HepG2 (cell line): ENCODE results near the gene GALK2. TPM values are rescaled to one million over a fixed set of nuclear protein-coding genes. Genes with fewer than 3 reads are reported as not detected.

Experiments
- ATAC-seq: fragments of 200-7000 bp; cut with Tn5 transposase; 3 replicates; pipeline ENCODE4 v1.9.1; 2020; ENCODE audit warnings: mild to moderate bottlenecking, moderate library complexity
- BruUV-seq: library from RNA; stranded (reverse); fragments of 400-500 nt; replicated peaks from 2 replicates; lab custom pipeline; 2021; lab: Mats Ljungman, UMichigan
- CTCF ChIA-PET: fragments of 300-600 bp; formaldehyde crosslinking; extraction: SDS; loops from one replicate; lab custom pipeline; 2021; ENCODE audit warnings: low total read pairs, inconsistent platforms, low intra/inter-chr PET ratio; lab: Yijun Ruan, JAX
- POLR2A ChIA-PET: fragments of 350-600 bp; sonication (Branson Sonifier 250); formaldehyde crosslinking; loops from one replicate; lab custom pipeline; 2020; ENCODE audit warnings: antibody characterized with exemption, inconsistent platforms; lab: Yijun Ruan, JAX
- DNase-seq: peaks from one replicate; pipeline ENCODE4 v3.0.0-alpha.2; 2015; ENCODE audit warnings: low spot score
- FAIRE-seq: peaks from 3 replicates; lab custom pipeline; 2011; peaks lifted over from hg19 to GRCh38; lab: Jason Lieb, UNC
- H2AFZ ChIP-seq: one replicate; pipeline ENCODE4 v1.6.1; 2011; ENCODE audit warnings: low read length, inconsistent platforms
- H3K27ac ChIP-seq: fragments of 300-600 bp; 3 replicates; pipeline ENCODE4 v1.8.0; 2011; ENCODE audit warnings: mixed run types, mild to moderate bottlenecking, mixed read lengths, low read length, inconsistent platforms; ENCODE audit not compliant: insufficient read depth; ENCODE audit errors: extremely low read length
- H3K27me3 ChIP-seq, 2 experiments: fragments of 200-600 bp in 1 of 2; 2 replicates in 1 of 2; 3 replicates in 1 of 2; pipeline versions ENCODE4 v1.6.0 to v1.8.0; 2011; ENCODE audit warnings: low read length in 2 of 2, mild to moderate bottlenecking in 2 of 2, moderate library complexity in 2 of 2, inconsistent platforms in 1 of 2; ENCODE audit not compliant: insufficient read depth in 2 of 2, control insufficient read depth in 1 of 2
- H3K36me3 ChIP-seq, 2 experiments: fragments of 200-600 bp in 1 of 2; replicated peaks in 1 of 2; 2 replicates in 1 of 2; 3 replicates in 1 of 2; pipeline versions ENCODE4 v1.5.1 to v1.8.0; 2011; ENCODE audit warnings: low read length in 2 of 2, inconsistent platforms in 1 of 2; ENCODE audit not compliant: insufficient read depth in 2 of 2, control insufficient read depth in 1 of 2
- H3K4me1 ChIP-seq: 2 replicates; pipeline ENCODE4 v1.5.1; 2012; ENCODE audit warnings: low read length, inconsistent platforms; ENCODE audit not compliant: insufficient read depth
- H3K4me2 ChIP-seq: 2 replicates; pipeline ENCODE4 v1.6.0; 2011; ENCODE audit warnings: low read depth, low read length, inconsistent platforms
- H3K4me3 ChIP-seq, 3 experiments: fragments of 200-600 bp in 1 of 3; sonication (generic), shearing (Covaris generic) in 1 of 3; replicated peaks in 1 of 3; 2 replicates each; pipeline ENCODE4 v1.5.1; 2011 to 2016; ENCODE audit warnings: low read length in 3 of 3, inconsistent platforms in 2 of 3, low read depth in 2 of 3, mild to moderate bottlenecking in 2 of 3, control low read depth in 1 of 3, mixed read lengths in 1 of 3; ENCODE audit not compliant: insufficient read depth in 1 of 3
- H3K79me2 ChIP-seq: one replicate; pipeline ENCODE4 v1.6.1; 2011; ENCODE audit warnings: low read length, inconsistent platforms; ENCODE audit not compliant: insufficient read depth
- H3K9ac ChIP-seq: 2 replicates; pipeline ENCODE4 v1.6.0; 2011; ENCODE audit warnings: mild to moderate bottlenecking, low read depth, low read length, inconsistent platforms; ENCODE audit not compliant: insufficient read depth
- H3K9me3 ChIP-seq: 2 replicates; pipeline ENCODE4 v1.5.1; 2012; ENCODE audit warnings: mild to moderate bottlenecking, low read length
- H4K20me1 ChIP-seq: 2 replicates; pipeline ENCODE4 v1.6.0; 2011; ENCODE audit warnings: inconsistent platforms, mild to moderate bottlenecking, low read length, moderate library complexity; ENCODE audit not compliant: insufficient read depth
- ETS1 ChIP-seq: sonication (generic); formaldehyde crosslinking; IDR thresholded peaks from 2 replicates; pipeline ENCODE4 v1.4.0; 2020; ENCODE audit warnings: missing genetic modification reagents
- FOXO1 ChIP-seq: sonication (generic); formaldehyde crosslinking; IDR thresholded peaks from 2 replicates; pipeline ENCODE4 v1.4.0; 2020; ENCODE audit warnings: missing genetic modification reagents
- GTF2F1 ChIP-seq: fragments of 150-350 bp; IDR thresholded peaks from 2 replicates; pipeline ENCODE4 v1.6.1; 2014; ENCODE audit warnings: low read length
- KDM4B ChIP-seq: sonication (generic); formaldehyde crosslinking; IDR thresholded peaks from 2 replicates; pipeline ENCODE4 v1.4.0; 2020; ENCODE audit warnings: missing genetic modification reagents
- MAFF ChIP-seq: IDR thresholded peaks from 2 replicates; pipeline ENCODE4 v1.6.1; 2011; ENCODE audit warnings: low read depth, low read length, improper control_type of control experiment
- NBN ChIP-seq: fragments of 450-650 bp; conservative IDR thresholded peaks from 2 replicates; pipeline ENCODE4 v1.6.1; 2017
- NFKBIZ ChIP-seq: IDR thresholded peaks from 2 replicates; pipeline ENCODE4 v1.6.1; 2018; ENCODE audit warnings: missing genetic modification reagents, missing compliant biosample characterization
- PHF20 ChIP-seq: sonication (generic); formaldehyde crosslinking; IDR thresholded peaks from 2 replicates; pipeline ENCODE4 v1.5.0; 2020; ENCODE audit warnings: mild to moderate bottlenecking, missing genetic modification reagents
- TCF12 ChIP-seq, 2 experiments: fragments of 450-650 bp in 1 of 2; sonication (generic) in 1 of 2; formaldehyde crosslinking in 1 of 2; IDR thresholded peaks; 2 replicates each; pipeline versions ENCODE4 v1.6.1 to v1.8.0; 2017 to 2022; ENCODE audit warnings: antibody characterized with exemption in 1 of 2, mild to moderate bottlenecking in 1 of 2, missing genetic modification reagents in 1 of 2, moderate library complexity in 1 of 2
- YY1 ChIP-seq: IDR thresholded peaks from 2 replicates; pipeline ENCODE4 v1.6.1; 2011; ENCODE audit warnings: low read length, low read depth, moderate library complexity, mild to moderate bottlenecking; ENCODE audit not compliant: insufficient read depth, insufficient replicate concordance
- ZNF335 ChIP-seq: sonication (generic); formaldehyde crosslinking; IDR thresholded peaks from 2 replicates; pipeline ENCODE4 v1.4.0; 2020; ENCODE audit warnings: missing genetic modification reagents
- ZNF496 ChIP-seq: sonication (generic); formaldehyde crosslinking; IDR thresholded peaks from 2 replicates; pipeline ENCODE4 v1.8.1; 2023; ENCODE audit warnings: mild to moderate bottlenecking, moderate library complexity, missing genetic modification reagents; ENCODE audit not compliant: insufficient replicate concordance
- ZNF557 ChIP-seq: sonication (generic); formaldehyde crosslinking; IDR thresholded peaks from 2 replicates; pipeline ENCODE4 v1.4.0; 2020; ENCODE audit warnings: missing genetic modification reagents
- ZNF672 ChIP-seq: sonication (generic); formaldehyde crosslinking; IDR thresholded peaks from 2 replicates; pipeline ENCODE4 v1.8.1; 2022; ENCODE audit warnings: missing genetic modification reagents
- ZNF678 ChIP-seq: sonication (generic); formaldehyde crosslinking; IDR thresholded peaks from 2 replicates; pipeline ENCODE4 v1.4.0; 2020; ENCODE audit warnings: mild to moderate bottlenecking, missing genetic modification reagents
- ZNF883 ChIP-seq: sonication (generic); formaldehyde crosslinking; IDR thresholded peaks from 2 replicates; pipeline ENCODE4 v1.5.1; 2020; ENCODE audit warnings: mild to moderate bottlenecking, missing genetic modification reagents; ENCODE audit errors: not compliant biosample characterization
- in situ Hi-C: cut with HindIII; loops from 2 replicates; pipeline ENCODE4 v1.10.0; 2017; ENCODE audit warnings: low pct_unique_long_range_greater_than_20kb; ENCODE audit not compliant: extremely low pct_ligation_motif_present
- intact Hi-C: fragments of 100-400 bp; cut with micrococcal nuclease; formaldehyde crosslinking; loops from one replicate; pipeline ENCODE4 v1.10.0; 2022; ENCODE audit not compliant: unreplicated experiment
- polyA plus RNA-seq, 8 experiments: library from polyadenylated mRNA; depleted of rRNA in 3 of 8; stranded (reverse) in 7 of 8; unstranded in 1 of 8; fragments of >200 nt; fragmentation: Illumina TruSeq in 4 of 8; extraction: Trizol in 4 of 8; gene quantifications; 2 replicates each; pipeline versions ENCODE4 v1.2.1 to v1.2.3, GENCODE V29; 2011 to 2016; ENCODE audit warnings: low read depth in 4 of 8, missing spikeins in 1 of 8, mixed read lengths in 1 of 8; ENCODE audit not compliant: insufficient read depth in 1 of 8
- total RNA-seq, 5 experiments: library from RNA; depleted of rRNA; stranded (reverse); fragments of >200 nt; fragmentation: Illumina TruSeq; extraction: Trizol; gene quantifications; 2 replicates each; pipeline ENCODE4 v1.2.3, GENCODE V29; 2016; ENCODE audit warnings: low read depth in 1 of 5
- TF ChIP-seq, protein P1 (sequence below): sonication (generic); formaldehyde crosslinking; IDR thresholded peaks from 2 replicates; pipeline ENCODE4 v1.4.0; 2020; ENCODE audit warnings: mild to moderate bottlenecking, missing genetic modification reagents
- TF ChIP-seq, protein P2 (sequence below): sonication (generic); formaldehyde crosslinking; IDR thresholded peaks from 2 replicates; pipeline ENCODE4 v1.5.0; 2020; ENCODE audit warnings: missing genetic modification reagents
- TF ChIP-seq, protein P3 (sequence below): sonication (generic); formaldehyde crosslinking; conservative IDR thresholded peaks from 2 replicates; pipeline ENCODE4 v1.8.0; 2022; ENCODE audit warnings: low read depth, missing genetic modification reagents

The GALK2 gene
- total and polyA plus RNA-seq, 2 of the 13 experiments (the other 11 are each of a cell fraction or from before 2014, with no cell fraction given), result 17.6 to 32.8 TPM

GRCh38 chr15:49330166-49330565, 160.1 kb downstream of the GALK2 start (continued):
- TF ChIP-seq KDM4B (CRISPR knock-in tag) (no peak), TCF12 (IDR thresholded peaks at IDR 0.05) (no peak), TCF12 (CRISPR knock-in tag; IDR thresholded peaks at IDR 0.05) (no peak), PHF20 (CRISPR knock-in tag) (no peak), ZNF883 (CRISPR knock-in tag) (no peak), GTF2F1 (no peak), ZNF672 (CRISPR knock-in tag) (no peak), FOXO1 (CRISPR knock-in tag) (no peak), NFKBIZ (CRISPR knock-in tag) (no peak), ZNF496 (no peak)
- TF ChIP-seq, protein P1, sequence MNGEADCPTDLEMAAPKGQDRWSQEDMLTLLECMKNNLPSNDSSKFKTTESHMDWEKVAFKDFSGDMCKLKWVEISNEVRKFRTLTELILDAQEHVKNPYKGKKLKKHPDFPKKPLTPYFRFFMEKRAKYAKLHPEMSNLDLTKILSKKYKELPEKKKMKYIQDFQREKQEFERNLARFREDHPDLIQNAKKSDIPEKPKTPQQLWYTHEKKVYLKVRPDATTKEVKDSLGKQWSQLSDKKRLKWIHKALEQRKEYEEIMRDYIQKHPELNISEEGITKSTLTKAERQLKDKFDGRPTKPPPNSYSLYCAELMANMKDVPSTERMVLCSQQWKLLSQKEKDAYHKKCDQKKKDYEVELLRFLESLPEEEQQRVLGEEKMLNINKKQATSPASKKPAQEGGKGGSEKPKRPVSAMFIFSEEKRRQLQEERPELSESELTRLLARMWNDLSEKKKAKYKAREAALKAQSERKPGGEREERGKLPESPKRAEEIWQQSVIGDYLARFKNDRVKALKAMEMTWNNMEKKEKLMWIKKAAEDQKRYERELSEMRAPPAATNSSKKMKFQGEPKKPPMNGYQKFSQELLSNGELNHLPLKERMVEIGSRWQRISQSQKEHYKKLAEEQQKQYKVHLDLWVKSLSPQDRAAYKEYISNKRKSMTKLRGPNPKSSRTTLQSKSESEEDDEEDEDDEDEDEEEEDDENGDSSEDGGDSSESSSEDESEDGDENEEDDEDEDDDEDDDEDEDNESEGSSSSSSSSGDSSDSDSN, result no peak
- TF ChIP-seq, protein P2, sequence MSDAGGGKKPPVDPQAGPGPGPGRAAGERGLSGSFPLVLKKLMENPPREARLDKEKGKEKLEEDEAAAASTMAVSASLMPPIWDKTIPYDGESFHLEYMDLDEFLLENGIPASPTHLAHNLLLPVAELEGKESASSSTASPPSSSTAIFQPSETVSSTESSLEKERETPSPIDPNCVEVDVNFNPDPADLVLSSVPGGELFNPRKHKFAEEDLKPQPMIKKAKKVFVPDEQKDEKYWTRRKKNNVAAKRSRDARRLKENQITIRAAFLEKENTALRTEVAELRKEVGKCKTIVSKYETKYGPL, result no peak

GRCh38 chr15:49331442-49331841, 161.4 kb downstream of the GALK2 start:
- H3K27me3 ChIP-seq, result no peaks in the 10 kb centered on the region
- ChIA-PET POLR2A (no interaction called here), CTCF (no interaction called here)
- H3K4me1 ChIP-seq, result no peaks in the 10 kb centered on the region
- in situ Hi-C loops, result no loop called here
- no peak overlapping the region for H3K9ac ChIP-seq
- intact Hi-C loops, result no loop called here
- H3K79me2 ChIP-seq, result no peaks in the 10 kb centered on the region
- H3K36me3 ChIP-seq, result peaks cover 3 to 4% of the 10 kb centered on the region in 2 experiments; a peak in 3 of 5 replicates
- FAIRE-seq (no peak), DNase-seq (no peak), ATAC-seq (no peak)
- H4K20me1 ChIP-seq, result no peaks in the 10 kb centered on the region
- H3K4me3 ChIP-seq, result no peak overlapping the region
- no peak overlapping the region for H2AFZ ChIP-seq
- H3K4me2 ChIP-seq, result no peak overlapping the region
- no peaks in the 10 kb centered on the region for H3K9me3 ChIP-seq
- H3K27ac ChIP-seq, result no peak overlapping the region
- BruUV-seq, result no TSS peak
- TF ChIP-seq ZNF557 (no peak), YY1 (no peak), MAFF (no peak), NBN (no peak), ETS1 (CRISPR knock-in tag) (no peak), ZNF335 (no peak), ZNF678 (CRISPR knock-in tag) (no peak)
- TF ChIP-seq, protein P3, sequence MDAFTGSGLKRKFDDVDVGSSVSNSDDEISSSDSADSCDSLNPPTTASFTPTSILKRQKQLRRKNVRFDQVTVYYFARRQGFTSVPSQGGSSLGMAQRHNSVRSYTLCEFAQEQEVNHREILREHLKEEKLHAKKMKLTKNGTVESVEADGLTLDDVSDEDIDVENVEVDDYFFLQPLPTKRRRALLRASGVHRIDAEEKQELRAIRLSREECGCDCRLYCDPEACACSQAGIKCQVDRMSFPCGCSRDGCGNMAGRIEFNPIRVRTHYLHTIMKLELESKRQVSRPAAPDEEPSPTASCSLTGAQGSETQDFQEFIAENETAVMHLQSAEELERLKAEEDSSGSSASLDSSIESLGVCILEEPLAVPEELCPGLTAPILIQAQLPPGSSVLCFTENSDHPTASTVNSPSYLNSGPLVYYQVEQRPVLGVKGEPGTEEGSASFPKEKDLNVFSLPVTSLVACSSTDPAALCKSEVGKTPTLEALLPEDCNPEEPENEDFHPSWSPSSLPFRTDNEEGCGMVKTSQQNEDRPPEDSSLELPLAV (CRISPR knock-in tag), result no peak
